ENCODE results near the gene CHGA.

Gene CHGA

DNA sequence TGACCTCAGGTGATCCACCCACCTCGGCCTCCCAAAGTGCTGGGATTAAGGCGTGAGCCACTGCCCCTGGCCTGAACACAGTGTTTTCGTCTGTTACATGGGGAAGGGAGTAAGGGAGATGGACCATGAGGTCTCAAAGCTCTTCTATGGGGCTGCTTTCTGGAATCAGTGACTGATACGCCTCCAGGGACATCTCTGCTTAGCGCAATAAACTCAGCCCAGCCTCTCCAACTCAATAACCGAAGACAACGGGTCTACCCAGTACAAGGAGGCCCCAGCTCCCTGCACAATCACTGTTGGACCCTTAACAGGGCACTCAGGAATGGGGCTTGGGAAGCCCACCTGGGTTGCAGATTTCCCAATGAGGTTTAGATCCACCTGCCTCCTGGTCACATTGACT is 42.6 kb upstream of the CHGA start:
- TF ChIP-seq, protein P1, sequence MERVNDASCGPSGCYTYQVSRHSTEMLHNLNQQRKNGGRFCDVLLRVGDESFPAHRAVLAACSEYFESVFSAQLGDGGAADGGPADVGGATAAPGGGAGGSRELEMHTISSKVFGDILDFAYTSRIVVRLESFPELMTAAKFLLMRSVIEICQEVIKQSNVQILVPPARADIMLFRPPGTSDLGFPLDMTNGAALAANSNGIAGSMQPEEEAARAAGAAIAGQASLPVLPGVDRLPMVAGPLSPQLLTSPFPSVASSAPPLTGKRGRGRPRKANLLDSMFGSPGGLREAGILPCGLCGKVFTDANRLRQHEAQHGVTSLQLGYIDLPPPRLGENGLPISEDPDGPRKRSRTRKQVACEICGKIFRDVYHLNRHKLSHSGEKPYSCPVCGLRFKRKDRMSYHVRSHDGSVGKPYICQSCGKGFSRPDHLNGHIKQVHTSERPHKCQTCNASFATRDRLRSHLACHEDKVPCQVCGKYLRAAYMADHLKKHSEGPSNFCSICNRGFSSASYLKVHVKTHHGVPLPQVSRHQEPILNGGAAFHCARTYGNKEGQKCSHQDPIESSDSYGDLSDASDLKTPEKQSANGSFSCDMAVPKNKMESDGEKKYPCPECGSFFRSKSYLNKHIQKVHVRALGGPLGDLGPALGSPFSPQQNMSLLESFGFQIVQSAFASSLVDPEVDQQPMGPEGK (CRISPR knock-in tag; IDR thresholded peaks at IDR 0.05; ENCODE audit: borderline replicate concordance): no peak
- TF ChIP-seq GLIS3 (CRISPR knock-in tag; IDR thresholded peaks at IDR 0.05) (no peak), ZFP30 (CRISPR knock-in tag; IDR thresholded peaks at IDR 0.05) (no peak), OSR1 (CRISPR knock-in tag; IDR thresholded peaks at IDR 0.05) (no peak), ZFP3 (CRISPR knock-in tag; IDR thresholded peaks at IDR 0.05) (no peak)
- no peak for ATAC-seq

DNA sequence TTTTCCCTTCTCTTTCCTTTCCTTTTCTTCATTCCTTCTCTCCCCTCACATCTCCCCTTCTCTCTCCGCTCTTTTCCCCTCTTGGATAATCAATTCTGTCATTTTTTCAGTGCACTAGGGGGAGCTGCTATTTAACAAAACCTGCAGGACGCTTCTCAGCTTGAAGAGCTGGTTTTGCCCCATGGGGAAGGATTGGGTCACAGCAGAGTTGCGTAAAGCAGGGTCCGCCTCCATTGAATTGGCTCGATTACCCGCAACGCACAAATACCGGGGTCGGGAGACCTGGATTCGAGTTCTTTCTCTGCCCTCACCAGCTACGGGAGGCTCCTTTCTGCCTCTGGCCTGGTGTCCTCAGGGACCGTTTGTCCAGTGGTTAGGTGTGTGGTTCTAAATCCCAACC is 42.1 kb upstream of the CHGA start:
- ATAC-seq: no peak; the same call in 2 of the 3 replicates
- TF ChIP-seq BACH2 (CRISPR knock-in tag; IDR thresholded peaks at IDR 0.05; ENCODE audit: borderline replicate concordance) (no peak), SNAI2 (CRISPR knock-in tag; IDR thresholded peaks at IDR 0.05) (no peak), ZFP30 (CRISPR knock-in tag; IDR thresholded peaks at IDR 0.05) (no peak), PPARA (CRISPR knock-in tag; IDR thresholded peaks at IDR 0.05; ENCODE audit: borderline replicate concordance) (no peak), GLIS3 (CRISPR knock-in tag; IDR thresholded peaks at IDR 0.05) (no peak), ESRRG (CRISPR knock-in tag; IDR thresholded peaks at IDR 0.05) (no peak), ISL1 (CRISPR knock-in tag; IDR thresholded peaks at IDR 0.05) (no peak), TOX (CRISPR knock-in tag; IDR thresholded peaks at IDR 0.05; ENCODE audit: borderline replicate concordance) (no peak), ZNF70 (CRISPR knock-in tag; IDR thresholded peaks at IDR 0.05) (no peak), ZFP3 (CRISPR knock-in tag; IDR thresholded peaks at IDR 0.05) (no peak)
- TF ChIP-seq, protein P2, sequence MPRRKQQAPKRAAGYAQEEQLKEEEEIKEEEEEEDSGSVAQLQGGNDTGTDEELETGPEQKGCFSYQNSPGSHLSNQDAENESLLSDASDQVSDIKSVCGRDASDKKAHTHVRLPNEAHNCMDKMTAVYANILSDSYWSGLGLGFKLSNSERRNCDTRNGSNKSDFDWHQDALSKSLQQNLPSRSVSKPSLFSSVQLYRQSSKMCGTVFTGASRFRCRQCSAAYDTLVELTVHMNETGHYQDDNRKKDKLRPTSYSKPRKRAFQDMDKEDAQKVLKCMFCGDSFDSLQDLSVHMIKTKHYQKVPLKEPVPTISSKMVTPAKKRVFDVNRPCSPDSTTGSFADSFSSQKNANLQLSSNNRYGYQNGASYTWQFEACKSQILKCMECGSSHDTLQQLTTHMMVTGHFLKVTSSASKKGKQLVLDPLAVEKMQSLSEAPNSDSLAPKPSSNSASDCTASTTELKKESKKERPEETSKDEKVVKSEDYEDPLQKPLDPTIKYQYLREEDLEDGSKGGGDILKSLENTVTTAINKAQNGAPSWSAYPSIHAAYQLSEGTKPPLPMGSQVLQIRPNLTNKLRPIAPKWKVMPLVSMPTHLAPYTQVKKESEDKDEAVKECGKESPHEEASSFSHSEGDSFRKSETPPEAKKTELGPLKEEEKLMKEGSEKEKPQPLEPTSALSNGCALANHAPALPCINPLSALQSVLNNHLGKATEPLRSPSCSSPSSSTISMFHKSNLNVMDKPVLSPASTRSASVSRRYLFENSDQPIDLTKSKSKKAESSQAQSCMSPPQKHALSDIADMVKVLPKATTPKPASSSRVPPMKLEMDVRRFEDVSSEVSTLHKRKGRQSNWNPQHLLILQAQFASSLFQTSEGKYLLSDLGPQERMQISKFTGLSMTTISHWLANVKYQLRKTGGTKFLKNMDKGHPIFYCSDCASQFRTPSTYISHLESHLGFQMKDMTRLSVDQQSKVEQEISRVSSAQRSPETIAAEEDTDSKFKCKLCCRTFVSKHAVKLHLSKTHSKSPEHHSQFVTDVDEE (CRISPR knock-in tag; IDR thresholded peaks at IDR 0.05): no peak

DNA sequence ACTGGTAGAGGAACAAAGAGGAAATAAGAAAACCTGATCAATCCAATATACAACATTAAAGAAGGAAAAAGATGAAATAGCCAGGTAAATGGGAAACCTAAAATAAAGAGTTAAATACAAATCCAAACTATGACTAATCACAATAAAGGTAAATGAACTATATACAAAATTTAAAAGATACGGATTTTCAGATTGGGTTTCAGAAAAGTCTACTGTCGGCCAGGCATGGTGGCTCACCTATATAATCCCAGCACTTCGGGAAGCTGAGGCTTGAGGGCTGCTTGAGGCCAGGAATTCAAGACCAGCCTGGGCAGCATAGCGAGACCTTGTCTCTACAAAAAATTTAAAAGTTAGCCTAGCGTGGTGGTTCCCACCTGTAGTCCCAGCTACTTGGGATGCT is 39.9 kb upstream of the CHGA start:
- TF ChIP-seq ARNTL (CRISPR knock-in tag; IDR thresholded peaks at IDR 0.05; ENCODE audit: borderline replicate concordance, low read depth): no peak
- no peak for TF ChIP-seq TCF4 (CRISPR knock-in tag; IDR thresholded peaks at IDR 0.05; ENCODE audit: borderline replicate concordance)
- TF ChIP-seq, protein P3, sequence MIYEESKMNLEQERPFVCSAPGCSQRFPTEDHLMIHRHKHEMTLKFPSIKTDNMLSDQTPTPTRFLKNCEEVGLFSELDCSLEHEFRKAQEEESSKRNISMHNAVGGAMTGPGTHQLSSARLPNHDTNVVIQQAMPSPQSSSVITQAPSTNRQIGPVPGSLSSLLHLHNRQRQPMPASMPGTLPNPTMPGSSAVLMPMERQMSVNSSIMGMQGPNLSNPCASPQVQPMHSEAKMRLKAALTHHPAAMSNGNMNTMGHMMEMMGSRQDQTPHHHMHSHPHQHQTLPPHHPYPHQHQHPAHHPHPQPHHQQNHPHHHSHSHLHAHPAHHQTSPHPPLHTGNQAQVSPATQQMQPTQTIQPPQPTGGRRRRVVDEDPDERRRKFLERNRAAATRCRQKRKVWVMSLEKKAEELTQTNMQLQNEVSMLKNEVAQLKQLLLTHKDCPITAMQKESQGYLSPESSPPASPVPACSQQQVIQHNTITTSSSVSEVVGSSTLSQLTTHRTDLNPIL (CRISPR knock-in tag; IDR thresholded peaks at IDR 0.05; ENCODE audit: low read depth): no peak
- TF ChIP-seq PPARA (CRISPR knock-in tag; IDR thresholded peaks at IDR 0.05; ENCODE audit: borderline replicate concordance): no peak
- no peak for TF ChIP-seq BACH2 (CRISPR knock-in tag; IDR thresholded peaks at IDR 0.05; ENCODE audit: borderline replicate concordance)
- no peak for TF ChIP-seq SNAI2 (CRISPR knock-in tag; IDR thresholded peaks at IDR 0.05)
- TF ChIP-seq RARB (CRISPR knock-in tag; IDR thresholded peaks at IDR 0.05): no peak
- TF ChIP-seq ZC3H10 (CRISPR knock-in tag; IDR thresholded peaks at IDR 0.05): no peak
- TF ChIP-seq ZNF8 (CRISPR knock-in tag; IDR thresholded peaks at IDR 0.05): no peak
- TF ChIP-seq ESRRG (CRISPR knock-in tag; IDR thresholded peaks at IDR 0.05): no peak
- no peak for TF ChIP-seq GLIS3 (CRISPR knock-in tag; IDR thresholded peaks at IDR 0.05)
- TF ChIP-seq ZFP30 (CRISPR knock-in tag; IDR thresholded peaks at IDR 0.05): no peak
- no peak for TF ChIP-seq ZNF565 (CRISPR knock-in tag; conservative IDR thresholded peaks at IDR 0.05; ENCODE audit: low read depth)
- TF ChIP-seq CSDC2 (CRISPR knock-in tag; IDR thresholded peaks at IDR 0.05): no peak
- TF ChIP-seq ISL1 (CRISPR knock-in tag; IDR thresholded peaks at IDR 0.05): no peak
- no peak for TF ChIP-seq ZNF70 (CRISPR knock-in tag; IDR thresholded peaks at IDR 0.05)
- TF ChIP-seq, protein P4, sequence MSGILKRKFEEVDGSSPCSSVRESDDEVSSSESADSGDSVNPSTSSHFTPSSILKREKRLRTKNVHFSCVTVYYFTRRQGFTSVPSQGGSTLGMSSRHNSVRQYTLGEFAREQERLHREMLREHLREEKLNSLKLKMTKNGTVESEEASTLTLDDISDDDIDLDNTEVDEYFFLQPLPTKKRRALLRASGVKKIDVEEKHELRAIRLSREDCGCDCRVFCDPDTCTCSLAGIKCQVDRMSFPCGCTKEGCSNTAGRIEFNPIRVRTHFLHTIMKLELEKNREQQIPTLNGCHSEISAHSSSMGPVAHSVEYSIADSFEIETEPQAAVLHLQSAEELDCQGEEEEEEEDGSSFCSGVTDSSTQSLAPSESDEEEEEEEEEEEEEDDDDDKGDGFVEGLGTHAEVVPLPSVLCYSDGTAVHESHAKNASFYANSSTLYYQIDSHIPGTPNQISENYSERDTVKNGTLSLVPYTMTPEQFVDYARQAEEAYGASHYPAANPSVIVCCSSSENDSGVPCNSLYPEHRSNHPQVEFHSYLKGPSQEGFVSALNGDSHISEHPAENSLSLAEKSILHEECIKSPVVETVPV (CRISPR knock-in tag; IDR thresholded peaks at IDR 0.05): no peak
- no peak for ATAC-seq

DNA sequence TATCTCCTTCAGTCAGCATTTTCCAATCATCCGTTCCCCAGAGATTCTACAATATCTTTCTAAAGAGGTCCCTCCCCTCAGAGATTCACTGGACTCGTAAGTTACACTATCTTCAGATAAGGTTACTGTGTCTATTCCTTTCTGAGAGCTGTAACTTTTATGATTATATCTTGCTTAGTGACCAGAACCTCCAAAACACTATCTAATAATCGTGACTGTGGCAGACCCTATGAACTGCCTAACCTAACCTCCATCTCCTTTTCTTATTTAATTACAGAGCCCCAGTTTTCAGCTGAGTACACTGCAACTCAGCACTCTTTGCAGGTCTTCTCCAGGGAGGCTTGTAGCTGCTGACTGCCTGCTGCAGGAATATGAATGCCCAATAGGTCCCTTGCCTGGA is 38.5 kb upstream of the CHGA start:
- TF ChIP-seq ZNF70 (CRISPR knock-in tag; IDR thresholded peaks at IDR 0.05) (no peak), ZFP30 (CRISPR knock-in tag; IDR thresholded peaks at IDR 0.05) (no peak), ZNF565 (CRISPR knock-in tag; conservative IDR thresholded peaks at IDR 0.05; ENCODE audit: low read depth) (no peak), SNAI2 (CRISPR knock-in tag; IDR thresholded peaks at IDR 0.05) (no peak), PPARA (CRISPR knock-in tag; IDR thresholded peaks at IDR 0.05; ENCODE audit: borderline replicate concordance) (no peak), GLIS3 (CRISPR knock-in tag; IDR thresholded peaks at IDR 0.05) (no peak), OSR1 (CRISPR knock-in tag; IDR thresholded peaks at IDR 0.05) (no peak), ARNTL (CRISPR knock-in tag; IDR thresholded peaks at IDR 0.05; ENCODE audit: borderline replicate concordance, low read depth) (no peak), ESRRG (CRISPR knock-in tag; IDR thresholded peaks at IDR 0.05) (no peak), BACH2 (CRISPR knock-in tag; IDR thresholded peaks at IDR 0.05; ENCODE audit: borderline replicate concordance) (no peak)
- ATAC-seq: no peak
